Activated CD8-positive, alpha-beta memory T cell treated with anti-CD3 and anti-CD28 coated beads for 36 hours (primary cell): Measurements from ENCODE around the gene JAGN1. TPM values are rescaled to one million over a fixed set of nuclear protein-coding genes. Genes with fewer than 3 reads are reported as not detected.
"Not testable (repeated sequence)": the region's sequence is repeated elsewhere in the genome, so short reads cannot be mapped to it uniquely, and the experiment has no call there.

Source experiments
- CTCF ChIA-PET: fragments of 350-600 bp; sonication (Branson Sonifier 250); formaldehyde crosslinking; loops from one replicate; lab custom pipeline; 2021; ENCODE audit warnings: antibody characterized with exemption; lab: Charles Lee
- POLR2A ChIA-PET: fragments of 350-600 bp; sonication (Branson Sonifier 250); formaldehyde crosslinking; loops from one replicate; lab custom pipeline; 2021; ENCODE audit warnings: antibody characterized with exemption; lab: Charles Lee
- total RNA-seq, 2 experiments: library from RNA; stranded (reverse); gene quantifications; one replicate each; pipeline ENCODE4 v1.2.3, GENCODE V29; 2021

JAGN1 gene
- total RNA-seq, 2 experiments from 2014 or later = 51.8 to 53.3 TPM

DNA sequence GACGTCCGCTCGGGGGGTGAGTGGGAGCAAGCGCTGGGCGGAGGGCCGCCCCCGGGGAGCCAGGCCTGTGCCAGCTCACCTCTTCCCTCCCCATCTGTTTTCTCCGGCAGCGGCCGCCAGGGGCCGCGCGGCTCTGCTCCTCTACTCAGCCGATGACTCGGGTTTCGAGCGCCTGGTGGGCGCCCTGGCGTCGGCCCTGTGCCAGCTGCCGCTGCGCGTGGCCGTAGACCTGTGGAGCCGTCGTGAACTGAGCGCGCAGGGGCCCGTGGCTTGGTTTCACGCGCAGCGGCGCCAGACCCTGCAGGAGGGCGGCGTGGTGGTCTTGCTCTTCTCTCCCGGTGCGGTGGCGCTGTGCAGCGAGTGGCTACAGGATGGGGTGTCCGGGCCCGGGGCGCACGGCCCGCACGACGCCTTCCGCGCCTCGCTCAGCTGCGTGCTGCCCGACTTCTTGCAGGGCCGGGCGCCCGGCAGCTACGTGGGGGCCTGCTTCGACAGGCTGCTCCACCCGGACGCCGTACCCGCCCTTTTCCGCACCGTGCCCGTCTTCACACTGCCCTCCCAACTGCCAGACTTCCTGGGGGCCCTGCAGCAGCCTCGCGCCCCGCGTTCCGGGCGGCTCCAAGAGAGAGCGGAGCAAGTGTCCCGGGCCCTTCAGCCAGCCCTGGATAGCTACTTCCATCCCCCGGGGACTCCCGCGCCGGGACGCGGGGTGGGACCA, 42.6 kb downstream of the JAGN1 start:
- CTCF ChIA-PET = interaction anchor here (0.6 to 3.5 kb wide), 25 partner anchors 11 to 376 kb away, joined by 3 to 18 read pairs (median 3); partner anchors contain the start of genes IL17RC, JAGN1, OGG1 and PRRT3

DNA sequence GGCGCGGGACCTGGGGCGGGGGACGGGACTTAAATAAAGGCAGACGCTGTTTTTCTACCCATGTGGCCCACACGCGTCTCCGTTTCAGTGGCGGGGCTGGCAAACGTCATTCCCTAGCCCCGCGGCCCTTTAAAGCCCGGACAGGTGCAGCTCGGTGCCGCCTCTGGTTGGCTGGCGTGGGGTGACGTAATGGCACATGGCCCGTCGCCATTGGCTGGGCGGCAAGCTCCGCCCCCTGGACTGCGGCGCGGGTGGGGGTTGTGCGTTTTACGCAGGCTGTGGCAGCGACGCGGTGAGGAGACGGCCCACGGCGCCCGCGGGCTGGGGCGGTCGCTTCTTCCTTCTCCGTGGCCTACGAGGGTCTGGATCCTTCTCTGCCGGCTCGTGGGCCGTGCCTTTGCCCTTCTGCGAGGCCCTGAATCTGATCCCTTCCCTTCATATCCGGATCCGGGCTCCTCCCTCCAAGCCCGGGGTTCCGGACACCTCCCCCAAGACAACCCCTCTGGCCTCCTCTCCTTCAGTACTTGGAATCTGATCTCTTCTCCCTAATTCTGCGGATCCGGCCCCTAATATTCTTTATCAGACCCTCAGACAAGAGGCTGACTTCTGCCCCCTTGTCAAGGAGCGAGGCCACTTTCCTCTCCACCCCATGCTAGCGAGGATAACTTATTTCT, 43.3 kb downstream of the JAGN1 start, which contains the start of gene CRELD1:
Gene CRELD1, plus strand, starts transcription at position 274 of the 674 bp plus-strand sequence. CDS start 605 bp downstream, outside the sequence.
- ChIA-PET CTCF (interaction anchor here (0.8 to 3.5 kb wide), 15 partner anchors 8 to 182 kb away, joined by 3 to 18 read pairs (median 4); partner anchors contain the start of genes IL17RC, JAGN1 and PRRT3), POLR2A (interaction anchor here (0.6 to 2.0 kb wide), 11 partner anchors 11 to 164 kb away, joined by 3 to 27 read pairs (median 5); partner anchors contain the start of genes CAMK1, EMC3, IL17RE and JAGN1)

More for the DNA sequence above, 42.6 kb downstream of the JAGN1 start:
- POLR2A ChIA-PET = interaction anchor here (0.6 to 2.0 kb wide), 16 partner anchors 12 to 570 kb away, joined by 3 to 27 read pairs (median 4); partner anchors contain the start of genes CAMK1, EMC3, IL17RE and JAGN1

DNA sequence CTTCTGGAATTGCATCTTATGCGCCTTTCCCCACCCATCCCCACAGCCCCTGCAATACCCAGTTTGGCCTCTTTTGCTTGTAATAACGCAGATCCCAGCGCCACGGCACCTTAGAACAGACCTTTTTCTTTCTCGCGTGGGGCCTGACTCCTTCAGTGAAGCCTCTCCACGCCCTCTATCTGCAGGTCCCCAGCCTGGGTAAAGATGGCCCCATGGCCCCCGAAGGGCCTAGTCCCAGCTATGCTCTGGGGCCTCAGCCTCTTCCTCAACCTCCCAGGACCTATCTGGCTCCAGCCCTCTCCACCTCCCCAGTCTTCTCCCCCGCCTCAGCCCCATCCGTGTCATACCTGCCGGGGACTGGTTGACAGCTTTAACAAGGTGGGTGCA, 43.8 kb downstream of the JAGN1 start:
- ChIA-PET POLR2A (interaction anchor here (0.6 to 1.9 kb wide), 2 partner anchors 40 to 53 kb away, joined by 5 to 8 read pairs; partner anchors contain the start of gene EMC3), CTCF (interaction anchor here (1.0 to 1.7 kb wide), 5 partner anchors 8 to 183 kb away, joined by 3 to 10 read pairs (median 3); no protein-coding TSS in a partner anchor)

DNA sequence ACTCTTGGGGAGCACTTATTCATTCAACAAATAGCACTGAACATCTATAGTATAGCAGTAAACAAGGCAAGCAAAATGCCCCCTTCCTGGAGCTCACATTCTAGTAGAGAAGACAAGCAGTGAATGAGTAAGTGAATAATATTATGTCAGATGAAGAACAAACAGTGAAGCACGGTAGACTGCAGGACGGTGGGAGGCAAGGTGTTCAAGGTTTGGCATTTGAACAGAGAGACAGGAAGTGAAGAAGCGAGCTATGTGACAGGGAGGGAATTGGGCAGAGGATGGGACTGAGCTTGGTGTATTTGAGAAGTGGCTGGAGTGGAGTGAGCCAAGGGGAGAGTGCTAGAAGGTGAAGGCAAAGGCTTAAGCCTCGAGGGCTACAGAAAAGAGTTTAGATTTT, 44.6 kb downstream of the JAGN1 start:
- POLR2A ChIA-PET = no interaction called here
- CTCF ChIA-PET = interaction anchor here (1.3 to 1.7 kb wide), 3 partner anchors 9 to 44 kb away, joined by 3 to 10 read pairs (median 3); no protein-coding TSS in a partner anchor

DNA sequence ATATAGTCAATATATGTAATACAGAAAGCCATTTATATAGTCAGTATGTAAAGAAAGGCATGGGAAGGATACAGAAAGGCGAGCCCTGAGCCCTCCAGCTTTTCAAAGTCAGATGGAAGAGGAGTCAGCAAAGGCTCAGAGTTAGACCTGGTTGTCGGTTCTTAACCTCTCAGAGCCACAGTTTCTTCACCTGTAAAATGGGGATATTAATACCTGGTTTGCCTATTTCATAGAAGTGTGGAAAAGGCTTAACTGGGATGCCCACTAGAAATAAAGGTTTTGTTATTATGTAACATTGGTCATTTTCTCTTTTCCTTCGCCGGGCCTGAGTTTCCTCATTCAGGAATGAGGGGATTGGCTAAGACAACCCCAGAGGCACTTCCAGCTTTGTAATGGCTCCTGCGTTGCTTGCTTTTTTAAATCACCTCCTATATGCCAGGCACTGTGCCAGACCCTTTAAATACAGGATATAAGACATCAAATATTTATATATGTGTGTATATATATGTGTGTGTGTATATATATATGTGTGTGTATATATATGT, 45.6 kb downstream of the JAGN1 start:
- POLR2A ChIA-PET = no interaction called here
- CTCF ChIA-PET = interaction anchor here (0.5 to 1.7 kb wide), 2 partner anchors 11 to 162 kb away, joined by 3 to 10 read pairs; no protein-coding TSS in a partner anchor

DNA sequence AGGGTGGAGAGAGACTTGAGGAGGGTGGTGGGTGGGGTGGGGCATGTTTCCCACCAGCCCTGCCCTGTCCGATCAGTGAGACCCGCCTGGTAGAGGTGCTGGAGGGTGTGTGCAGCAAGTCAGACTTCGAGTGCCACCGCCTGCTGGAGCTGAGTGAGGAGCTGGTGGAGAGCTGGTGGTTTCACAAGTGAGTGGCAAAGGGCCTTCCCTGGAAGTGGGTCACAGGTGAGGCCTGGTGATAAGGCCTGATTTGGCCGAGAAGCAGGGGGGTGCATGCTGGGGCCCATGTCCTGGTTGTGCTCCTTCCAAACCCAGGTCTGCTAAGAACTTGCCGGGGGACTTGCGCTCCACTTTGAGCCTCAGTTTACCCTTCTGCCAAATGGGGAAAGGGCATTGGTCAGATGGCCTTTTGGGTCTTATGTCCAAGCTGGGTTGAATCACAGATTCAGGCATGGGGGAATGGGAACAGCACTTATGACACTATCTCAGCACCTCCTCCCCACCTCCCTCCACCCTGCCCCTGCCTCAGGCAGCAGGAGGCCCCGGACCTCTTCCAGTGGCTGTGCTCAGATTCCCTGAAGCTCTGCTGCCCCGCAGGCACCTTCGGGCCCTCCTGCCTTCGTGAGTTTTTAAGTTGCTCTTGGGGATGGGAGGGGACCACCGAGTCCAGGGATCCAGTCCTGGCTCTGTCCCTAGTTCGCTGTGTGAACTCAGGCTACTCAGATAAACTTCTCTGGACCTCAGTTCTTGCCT, 47.3 kb downstream of the JAGN1 start:
- POLR2A ChIA-PET = no interaction called here

DNA sequence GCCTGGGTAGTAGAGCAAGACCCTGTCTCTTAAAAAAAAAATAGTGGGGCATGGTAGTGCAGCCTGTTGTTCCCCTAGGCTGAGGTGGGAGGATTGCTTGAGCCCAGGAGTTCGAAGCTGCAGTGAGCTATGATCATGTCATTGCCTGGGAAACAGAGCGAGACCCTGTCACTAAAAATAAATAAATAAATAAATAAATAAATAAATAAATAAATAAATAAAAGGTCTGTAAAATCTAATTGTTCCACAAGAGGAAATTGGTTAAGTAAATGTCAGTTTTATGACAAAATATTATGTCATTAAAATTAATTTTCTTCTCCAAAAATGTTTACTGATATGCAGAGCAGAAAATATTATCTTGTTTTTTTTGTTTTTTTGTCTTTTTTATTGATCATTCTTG, 48.6 kb downstream of the JAGN1 start:
- POLR2A ChIA-PET = no interaction called here
- CTCF ChIA-PET = interaction anchor here (1.0 to 1.4 kb wide), 2 partner anchors 26 to 96 kb away, joined by 3 to 4 read pairs; partner anchors contain the start of gene RPUSD3

More for the DNA sequence above, 47.3 kb downstream of the JAGN1 start:
- CTCF ChIA-PET = interaction anchor here (1.0 to 1.4 kb wide), 2 partner anchors 24 to 94 kb away, joined by 3 to 4 read pairs; partner anchors contain the start of gene RPUSD3

DNA sequence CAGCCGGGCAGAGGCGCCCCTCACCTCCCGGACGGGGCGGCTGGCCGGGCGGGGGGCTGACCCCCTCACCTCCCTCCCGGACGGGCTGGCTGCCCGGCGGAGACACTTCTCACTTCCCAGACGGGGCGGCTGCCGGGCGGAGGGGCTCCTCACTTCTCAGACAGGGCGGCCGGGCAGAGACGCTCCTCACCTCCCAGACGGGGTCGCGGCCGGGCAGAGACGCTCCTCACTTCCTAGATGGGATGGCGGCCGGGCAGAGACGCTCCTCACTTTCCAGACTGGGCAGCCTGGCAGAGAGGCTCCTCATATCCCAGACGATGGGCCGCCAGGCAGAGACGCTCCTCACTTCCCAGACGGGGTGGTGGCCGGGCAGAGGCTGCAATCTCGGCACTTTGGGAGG, 49.5 kb downstream of the JAGN1 start:
- CTCF ChIA-PET, POLR2A ChIA-PET: not testable (repeated sequence)

DNA sequence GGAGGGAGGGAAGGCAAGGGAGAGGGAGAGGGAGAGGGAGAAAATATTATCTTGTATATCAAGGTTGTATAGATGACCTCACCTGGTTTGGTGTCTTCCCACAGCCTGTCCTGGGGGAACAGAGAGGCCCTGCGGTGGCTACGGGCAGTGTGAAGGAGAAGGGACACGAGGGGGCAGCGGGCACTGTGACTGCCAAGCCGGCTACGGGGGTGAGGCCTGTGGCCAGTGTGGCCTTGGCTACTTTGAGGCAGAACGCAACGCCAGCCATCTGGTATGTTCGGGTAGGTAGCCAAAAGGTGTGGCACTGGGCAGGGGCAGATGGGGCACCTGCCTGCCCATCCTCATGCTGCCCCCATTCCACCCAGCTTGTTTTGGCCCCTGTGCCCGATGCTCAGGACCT, 50.3 kb downstream of the JAGN1 start:
- ChIA-PET CTCF (no interaction called here), POLR2A (no interaction called here)

DNA sequence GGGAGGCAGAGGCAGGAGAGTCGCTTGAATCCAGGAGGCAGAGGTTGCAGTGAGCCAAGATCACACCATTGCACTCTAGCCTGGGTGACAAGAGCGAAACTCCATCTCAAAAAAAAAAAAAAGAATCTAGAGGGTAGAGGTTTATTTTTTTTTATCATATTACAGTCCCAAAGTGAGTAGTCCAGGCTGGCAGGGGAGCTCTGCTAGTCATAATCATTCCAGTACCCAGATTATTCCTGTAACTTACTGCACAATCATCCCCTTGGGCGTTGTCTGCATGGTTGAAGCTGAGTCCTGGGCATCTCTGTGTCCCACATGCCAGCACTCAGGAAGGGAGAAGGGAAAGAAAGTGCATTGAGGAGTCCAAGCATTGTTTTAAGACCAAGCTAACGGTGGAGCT, 51.8 kb downstream of the JAGN1 start:
- CTCF ChIA-PET = interaction anchor here (0.7 kb wide), 1 partner anchor 23 kb away, joined by 3 read pairs; no protein-coding TSS in a partner anchor
- POLR2A ChIA-PET = interaction anchor here (0.7 kb wide), 1 partner anchor 193 kb away, joined by 3 read pairs; no protein-coding TSS in a partner anchor

DNA sequence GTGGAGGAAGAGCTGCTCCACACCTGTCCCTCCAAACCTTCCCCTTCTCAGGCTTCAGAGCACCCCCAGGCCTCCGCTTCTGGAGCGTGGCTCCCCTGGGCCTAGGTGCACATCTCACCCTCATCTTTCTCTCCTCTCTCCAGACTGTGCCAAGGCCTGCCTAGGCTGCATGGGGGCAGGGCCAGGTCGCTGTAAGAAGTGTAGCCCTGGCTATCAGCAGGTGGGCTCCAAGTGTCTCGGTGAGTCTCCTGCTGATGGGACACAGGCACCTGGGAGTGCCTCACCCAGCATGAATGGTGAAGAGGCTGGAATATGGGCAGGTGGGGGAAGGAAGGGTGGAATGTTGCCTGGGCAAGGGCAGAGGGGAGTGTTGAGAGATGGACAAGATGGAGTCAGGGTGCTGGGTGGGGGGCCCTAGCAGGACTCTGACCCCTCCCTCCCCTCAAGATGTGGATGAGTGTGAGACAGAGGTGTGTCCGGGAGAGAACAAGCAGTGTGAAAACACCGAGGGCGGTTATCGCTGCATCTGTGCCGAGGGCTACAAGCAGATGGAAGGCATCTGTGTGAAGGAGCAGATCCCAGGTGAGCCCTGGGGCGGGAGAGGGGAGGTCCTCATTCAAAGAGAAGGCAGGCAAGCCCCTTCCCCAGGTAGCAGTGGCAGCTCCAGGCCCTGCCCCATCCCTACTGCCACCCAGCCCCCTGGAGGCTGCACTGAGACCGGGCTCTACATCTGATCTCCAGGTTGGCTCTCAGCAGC, 52.7 kb downstream of the JAGN1 start:
- POLR2A ChIA-PET = no interaction called here
- CTCF ChIA-PET = no interaction called here

Other genes with a start within 250 kb of the JAGN1 start
- gene MTMR14, start 241.1 kb upstream of the JAGN1 start, total RNA-seq = 10 to 100 TPM; 45.5 to 50.6 TPM
- gene CPNE9, start 186.8 kb upstream of the JAGN1 start, total RNA-seq = under 1 TPM; 0.10 to 0.40 TPM
- 10 to 100 TPM; 44.4 to 44.8 TPM for gene BRPF1, start 158.9 kb upstream of the JAGN1 start, total RNA-seq
- gene OGG1, start 140.7 kb upstream of the JAGN1 start, total RNA-seq = 10 to 100 TPM; 35.3 to 38.6 TPM
- gene CAMK1, start 120.7 kb upstream of the JAGN1 start, total RNA-seq = 10 to 100 TPM; 28.3 to 29.5 TPM
- gene TADA3, start 98.1 kb upstream of the JAGN1 start, total RNA-seq = 10 to 100 TPM; 57.4 to 58.9 TPM
- gene ARPC4, start 97.5 kb upstream of the JAGN1 start, total RNA-seq = 100 to 1,000 TPM; 299 to 300 TPM
- 10 to 100 TPM; 22.2 to 23.0 TPM for gene TTLL3, start 80.3 kb upstream of the JAGN1 start, total RNA-seq
- gene RPUSD3, start 46.6 kb upstream of the JAGN1 start, total RNA-seq = 10 to 100 TPM; 80.4 to 81.3 TPM
- gene CIDEC, start 10.4 kb upstream of the JAGN1 start, total RNA-seq = not detected
- 1 to 10 TPM in 1 of 2 experiments, under 1 TPM in 1; 0.70 to 1.3 TPM for gene IL17RE, start 12.2 kb downstream of the JAGN1 start, total RNA-seq
- under 1 TPM; 0.19 to 0.27 TPM for gene IL17RC, start 26.5 kb downstream of the JAGN1 start, total RNA-seq
- gene CRELD1, start 43.2 kb downstream of the JAGN1 start, total RNA-seq = 10 to 100 TPM; 11.7 to 14.1 TPM
- gene PRRT3, start 61.8 kb downstream of the JAGN1 start, total RNA-seq = 1 to 10 TPM; 8.3 to 9.4 TPM
- 10 to 100 TPM; 50.4 to 55.5 TPM for gene EMC3, start 96.2 kb downstream of the JAGN1 start, total RNA-seq
- gene FANCD2, start 135.8 kb downstream of the JAGN1 start, total RNA-seq = 10 to 100 TPM; 67.2 to 71.4 TPM
- not detected for gene FANCD2OS, start 217.6 kb downstream of the JAGN1 start, total RNA-seq
- 100 to 1,000 TPM in 1 of 2 experiments, 10 to 100 TPM in 1; 99.7 to 101 TPM for gene BRK1, start 225.1 kb downstream of the JAGN1 start, total RNA-seq